ENCODE measurements around the gene SLC24A4. TPM values are rescaled to one million over a fixed set of nuclear protein-coding genes. Genes with fewer than 3 reads are reported as not detected.
"Not testable (repeated sequence)": the region's sequence is repeated elsewhere in the genome, so short reads cannot be mapped to it uniquely, and the experiment has no call there.

Gene SLC24A4
- total RNA-seq, 4 donors from 2014 or later, result 0.81 to 3.6 (median 1.4) TPM

DNA sequence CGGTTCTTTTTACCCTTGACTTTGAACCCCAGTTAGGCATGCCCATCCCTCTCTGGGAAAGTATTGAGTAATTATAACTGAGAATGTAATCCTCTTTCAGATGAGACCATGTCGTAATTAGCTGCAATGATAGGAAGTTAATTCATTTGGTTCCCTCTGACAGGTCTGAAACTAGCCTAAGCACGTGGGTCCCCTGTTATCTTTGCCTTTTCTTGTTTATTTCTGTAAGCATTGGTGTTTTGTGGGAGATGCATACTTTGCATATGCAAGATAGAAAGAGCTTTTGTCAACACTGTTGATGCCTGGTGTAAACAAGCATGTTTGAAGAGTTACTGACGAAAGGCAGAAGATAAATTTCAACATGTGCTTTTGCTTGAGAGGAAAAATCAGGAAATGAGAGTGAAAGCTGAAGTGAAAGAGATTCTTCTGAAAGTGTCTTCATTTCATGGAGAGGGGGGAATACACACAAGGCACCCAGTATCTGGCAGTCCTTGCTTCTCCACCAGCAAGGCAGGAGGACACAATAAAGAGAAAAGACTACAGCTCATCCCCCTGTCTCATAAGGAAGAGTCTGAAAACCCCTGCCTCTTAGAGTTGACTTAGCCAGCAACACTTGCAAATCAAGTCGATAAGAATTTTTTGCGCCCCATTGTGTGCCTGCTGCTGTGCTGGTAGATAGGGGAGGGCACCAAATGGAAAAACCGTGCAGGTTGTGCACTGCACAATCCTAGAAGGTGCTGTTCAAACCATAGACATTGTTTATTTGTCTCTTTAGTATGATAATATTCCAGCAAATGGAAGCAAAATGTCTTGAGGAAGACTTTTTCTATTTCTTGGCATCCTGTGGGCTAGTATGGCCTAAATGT, 77.8 kb downstream of the SLC24A4 start:
- H3K9me3 ChIP-seq, result no peaks in the 10 kb centered on the region
- no peak for ATAC-seq
- no peak overlapping the region for H3K27ac ChIP-seq
- no peak overlapping the region for H3K4me3 ChIP-seq
- no peaks in the 10 kb centered on the region for H3K27me3 ChIP-seq
- TF ChIP-seq CTCF (IDR thresholded peaks at IDR 0.05) (no peak), POLR2AphosphoS5 (IDR thresholded peaks at IDR 0.05) (no peak), EP300 (IDR thresholded peaks at IDR 0.05) (no peak), POLR2A (IDR thresholded peaks at IDR 0.05) (no peak)
- no peaks in the 10 kb centered on the region for H3K36me3 ChIP-seq
- WGBS, 2 donors (ENCODE audit: low coverage in 1 of 2), result 59 to 75% methylated on average over 5 to 6 of the region's 7 CpGs
- peaks cover 0 to 17% (median 0%) of the 10 kb centered on the region in 3 donors for H3K4me1 ChIP-seq

DNA sequence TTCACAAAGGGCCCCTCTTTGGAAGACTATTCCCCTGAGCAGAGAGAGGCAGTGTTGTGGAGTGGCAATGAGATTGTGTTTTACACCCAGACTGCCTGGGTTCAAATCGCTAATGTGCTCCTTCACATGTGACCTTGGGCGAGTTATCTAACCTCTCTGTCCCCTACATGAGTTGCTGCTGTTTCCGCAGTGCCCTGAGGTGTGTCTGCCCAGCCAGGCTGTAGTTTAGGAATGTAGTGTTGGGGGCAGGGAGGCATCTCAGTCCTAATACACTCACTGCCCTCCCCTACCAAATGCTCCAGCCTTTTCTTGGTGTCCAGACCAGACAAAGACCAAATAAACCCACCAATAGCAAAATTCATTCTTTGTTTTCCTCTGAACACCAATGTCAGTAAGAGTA, 78.6 kb downstream of the SLC24A4 start:
- no peak for TF ChIP-seq EP300 (IDR thresholded peaks at IDR 0.05)
- no peak for TF ChIP-seq POLR2AphosphoS5 (IDR thresholded peaks at IDR 0.05)
- TF ChIP-seq CTCF (IDR thresholded peaks at IDR 0.05), result no peak
- no peak for TF ChIP-seq POLR2A (IDR thresholded peaks at IDR 0.05)
- no peaks in the 10 kb centered on the region for H3K27me3 ChIP-seq
- H3K4me1 ChIP-seq, result peaks cover 0 to 17% (median 0%) of the 10 kb centered on the region in 3 donors
- no peaks in the 10 kb centered on the region for H3K36me3 ChIP-seq
- peaks cover 0 to 5% (median 0%) of the 10 kb centered on the region in 3 donors for H3K9me3 ChIP-seq
- H3K4me3 ChIP-seq, result no peak overlapping the region
- WGBS, 2 donors (ENCODE audit: low coverage in 1 of 2), result no CpG with 5 or more reads among the region's 3 CpGs
- no peak for ATAC-seq
- H3K27ac ChIP-seq, result no peak overlapping the region

- not testable (repeated sequence) for H3K4me3 ChIP-seq, H3K36me3 ChIP-seq, H3K27ac ChIP-seq, H3K27me3 ChIP-seq, H3K9me3 ChIP-seq, ATAC-seq
- no CpG with 5 or more reads among the region's 1 CpG for WGBS, 2 donors (ENCODE audit: low coverage in 1 of 2)
- peaks cover 0 to 17% (median 0%) of the 10 kb centered on the region in 3 donors for H3K4me1 ChIP-seq
Observed at GRCh38 chr14:92402500-92402899, 79.5 kb downstream of the SLC24A4 start.

DNA sequence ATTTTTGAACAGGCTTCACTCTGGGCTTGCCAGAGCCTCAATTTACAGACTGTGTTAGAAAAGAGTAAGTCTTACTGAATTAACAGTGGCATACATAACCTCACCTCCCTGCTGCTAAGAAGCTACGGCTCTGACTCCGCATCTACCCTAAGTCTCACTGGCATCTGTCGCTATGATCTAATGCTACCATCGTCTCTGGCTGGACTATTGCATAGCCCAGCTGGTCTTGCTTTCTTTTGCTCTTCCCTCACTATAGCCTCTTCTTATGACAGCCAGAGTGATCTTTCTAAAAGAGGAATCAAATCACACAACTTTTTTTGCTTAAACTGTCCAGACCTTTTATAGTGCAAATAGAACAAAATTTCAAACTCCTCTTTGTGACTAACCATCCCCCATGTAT, 81.1 kb downstream of the SLC24A4 start:
- Histone ChIP-seq H3K4me3 (no peak overlapping the region), H3K36me3 (no peaks in the 10 kb centered on the region), H3K27me3 (no peaks in the 10 kb centered on the region), H3K4me1 (peaks cover 5 to 29% (median 8%) of the 10 kb centered on the region in 3 donors), H3K27ac (no peak overlapping the region), H3K9me3 (peaks cover 0 to 8% (median 0%) of the 10 kb centered on the region in 3 donors)
- TF ChIP-seq POLR2A (IDR thresholded peaks at IDR 0.05) (no peak), EP300 (IDR thresholded peaks at IDR 0.05) (no peak), CTCF (IDR thresholded peaks at IDR 0.05) (no peak), POLR2AphosphoS5 (IDR thresholded peaks at IDR 0.05) (no peak)
- ATAC-seq, result no peak
- 44 to 48% methylated on average over 4 of the region's 4 CpGs for WGBS, 2 donors (ENCODE audit: low coverage in 1 of 2)

- Histone ChIP-seq H3K4me1 (peaks cover 5 to 33% (median 8%) of the 10 kb centered on the region in 3 donors), H3K4me3 (no peak overlapping the region), H3K36me3 (no peaks in the 10 kb centered on the region), H3K27me3 (no peaks in the 10 kb centered on the region), H3K9me3 (peaks cover 0 to 8% (median 0%) of the 10 kb centered on the region in 3 donors), H3K27ac (no peak overlapping the region)
- WGBS, 2 donors (ENCODE audit: low coverage in 1 of 2), result 29 to 30% methylated on average over 1 of the region's 1 CpG
- TF ChIP-seq POLR2AphosphoS5 (IDR thresholded peaks at IDR 0.05) (no peak), EP300 (IDR thresholded peaks at IDR 0.05) (no peak), POLR2A (IDR thresholded peaks at IDR 0.05) (no peak), CTCF (IDR thresholded peaks at IDR 0.05) (no peak)
- ATAC-seq, result no peak
Observed at GRCh38 chr14:92404421-92404820, 81.5 kb downstream of the SLC24A4 start.
